Measurements from ENCODE around the gene LENG8.

Gene LENG8

GRCh38 chr19:54424201-54424600 is 24.8 kb upstream of the LENG8 start:
- no peak for DNase-seq

- DNase-seq, result no peak
Observed at GRCh38 chr19:54424660-54425381, 24.2 kb upstream of the LENG8 start.

- no peak for DNase-seq
Observed at GRCh38 chr19:54425382-54425723, 23.6 kb upstream of the LENG8 start.

- DNase-seq, result no peak
Observed at GRCh38 chr19:54426291-54426931, 22.6 kb upstream of the LENG8 start.

GRCh38 chr19:54427586-54427985 is 21.4 kb upstream of the LENG8 start:
- DNase-seq, result no peak

- no peak for DNase-seq
Observed at GRCh38 chr19:54428323-54429175, 20.4 kb upstream of the LENG8 start.

GRCh38 chr19:54429176-54429495 is 19.9 kb upstream of the LENG8 start:
- DNase-seq, result no peak

- no peak for DNase-seq
Observed at GRCh38 chr19:54429545-54430227, 19.3 kb upstream of the LENG8 start.

GRCh38 chr19:54430306-54431254 is 18.4 kb upstream of the LENG8 start:
- peak; percentile 49 for DNase-seq

GRCh38 chr19:54431255-54431838 is 17.7 kb upstream of the LENG8 start:
- DNase-seq, result no peak

GRCh38 chr19:54432144-54432738 is 16.8 kb upstream of the LENG8 start:
- no peak for DNase-seq

GRCh38 chr19:54433697-54434096 is 15.3 kb upstream of the LENG8 start:
- DNase-seq, result no peak

- no peak for DNase-seq
Observed at GRCh38 chr19:54434112-54434872, 14.7 kb upstream of the LENG8 start.

- no peak for DNase-seq
Observed at GRCh38 chr19:54434873-54435214, 14.2 kb upstream of the LENG8 start.

GRCh38 chr19:54435551-54436016 is 13.4 kb upstream of the LENG8 start:
- no peak for DNase-seq

GRCh38 chr19:54436031-54436523 is 12.9 kb upstream of the LENG8 start:
- DNase-seq, result no peak

- no peak for DNase-seq
Observed at GRCh38 chr19:54436628-54437252, 12.3 kb upstream of the LENG8 start.

GRCh38 chr19:54439174-54439851 is 9.7 kb upstream of the LENG8 start:
- no peak for DNase-seq

- no peak for DNase-seq
Observed at GRCh38 chr19:54440641-54441040, 8.4 kb upstream of the LENG8 start.
